H9 (cell line): Measurements from ENCODE around the gene LMO3. TPM values are rescaled to one million over a fixed set of nuclear protein-coding genes. Genes with fewer than 3 reads are reported as not detected.
A peak's percentile ranks its signal among the peaks of the same experiment; 100 is the strongest.

Experiments used
- DNase-seq: peaks from one replicate; pipeline ENCODE4 v3.0.0-alpha.2; 2017
- H2AFZ ChIP-seq: one replicate; pipeline ENCODE4 v1.6.1; 2013; ENCODE audit warnings: mild to moderate bottlenecking, low read length, control low read depth, moderate library complexity
- H2AK5ac ChIP-seq: 2 replicates; pipeline ENCODE4 v1.6.1; 2013; ENCODE audit warnings: low read length, control low read depth, mixed read lengths; ENCODE audit not compliant: insufficient read length
- H2BK120ac ChIP-seq: one replicate; pipeline ENCODE4 v1.6.1; 2013; ENCODE audit warnings: low read depth, mild to moderate bottlenecking, low read length, control low read depth, inconsistent platforms; ENCODE audit not compliant: poor library complexity, severe bottlenecking
- H2BK12ac ChIP-seq: 2 replicates; pipeline ENCODE4 v1.6.1; 2013; ENCODE audit warnings: low read length, control low read depth, mixed read lengths, low read depth; ENCODE audit not compliant: insufficient read length
- H2BK15ac ChIP-seq: 2 replicates; pipeline ENCODE4 v1.6.1; 2013; ENCODE audit warnings: low read depth, low read length, control low read depth
- H2BK20ac ChIP-seq: one replicate; pipeline ENCODE4 v1.6.1; 2013; ENCODE audit warnings: low read depth, mild to moderate bottlenecking, low read length, control low read depth, inconsistent platforms; ENCODE audit not compliant: poor library complexity, severe bottlenecking
- H2BK5ac ChIP-seq: 2 replicates; pipeline ENCODE4 v1.6.1; 2013; ENCODE audit warnings: low read length, control low read depth, mixed read lengths; ENCODE audit not compliant: insufficient read length
- H3K14ac ChIP-seq: 2 replicates; pipeline ENCODE4 v1.6.1; 2013; ENCODE audit warnings: low read length, control low read depth; ENCODE audit not compliant: insufficient read depth
- H3K18ac ChIP-seq: 2 replicates; pipeline ENCODE4 v1.6.1; 2013; ENCODE audit warnings: low read depth, mild to moderate bottlenecking, mixed read lengths, low read length, control low read depth; ENCODE audit not compliant: insufficient read length
- H3K23ac ChIP-seq: 2 replicates; pipeline ENCODE4 v1.6.1; 2013; ENCODE audit warnings: low read length, control low read depth, mixed read lengths, low read depth; ENCODE audit not compliant: insufficient read length
- H3K23me2 ChIP-seq: 2 replicates; pipeline ENCODE4 v1.6.1; 2013; ENCODE audit warnings: low read depth, mild to moderate bottlenecking, mixed read lengths, low read length, control low read depth; ENCODE audit not compliant: insufficient read length, poor library complexity, severe bottlenecking
- H3K27ac ChIP-seq: 2 replicates; pipeline ENCODE4 v1.5.1; 2013; ENCODE audit warnings: low read length, control low read depth, mixed read lengths, low read depth; ENCODE audit not compliant: insufficient read length
- H3K27me3 ChIP-seq: 2 replicates; pipeline ENCODE4 v1.6.1; 2013; ENCODE audit warnings: low read length, control low read depth, inconsistent platforms; ENCODE audit not compliant: insufficient read depth
- H3K4ac ChIP-seq: 2 replicates; pipeline ENCODE4 v1.6.1; 2013; ENCODE audit warnings: low read depth, mild to moderate bottlenecking, control low read depth, inconsistent platforms, low read length, moderate library complexity
- H3K4me1 ChIP-seq: 2 replicates; pipeline ENCODE4 v1.6.1; 2013; ENCODE audit warnings: low read length, control low read depth, inconsistent platforms; ENCODE audit not compliant: insufficient read depth
- H3K4me2 ChIP-seq: 2 replicates; pipeline ENCODE4 v1.6.1; 2013; ENCODE audit warnings: low read length, control low read depth, mixed read lengths; ENCODE audit not compliant: insufficient read length, insufficient read depth
- H3K56ac ChIP-seq: 2 replicates; pipeline ENCODE4 v1.6.1; 2013; ENCODE audit warnings: low read depth, mild to moderate bottlenecking, mixed read lengths, low read length, control low read depth; ENCODE audit not compliant: insufficient read length
- H3K79me1 ChIP-seq: 2 replicates; pipeline ENCODE4 v1.6.1; 2013; ENCODE audit warnings: low read depth, mild to moderate bottlenecking, moderate library complexity, low read length, control low read depth, inconsistent platforms; ENCODE audit not compliant: insufficient read depth, poor library complexity, severe bottlenecking
- H3K79me2 ChIP-seq: 2 replicates; pipeline ENCODE4 v1.6.1; 2013; ENCODE audit warnings: low read length, control low read depth, inconsistent platforms; ENCODE audit not compliant: insufficient read depth
- H3K9ac ChIP-seq: 2 replicates; pipeline ENCODE4 v1.6.1; 2013; ENCODE audit warnings: low read length, control low read depth, mixed read lengths; ENCODE audit not compliant: insufficient read length; ENCODE audit errors: extremely low read depth
- H3K9me3 ChIP-seq: one replicate; pipeline ENCODE4 v1.6.1; 2013; ENCODE audit warnings: low read depth, low read length, inconsistent platforms; ENCODE audit not compliant: control insufficient read depth
- H3T11ph ChIP-seq: one replicate; pipeline ENCODE4 v1.6.1; 2013; ENCODE audit warnings: mild to moderate bottlenecking, low read length, control low read depth, inconsistent platforms
- H4K20me1 ChIP-seq: one replicate; pipeline ENCODE4 v1.6.1; 2013; ENCODE audit not compliant: control insufficient read depth, insufficient read length, insufficient read depth
- H4K5ac ChIP-seq: 2 replicates; pipeline ENCODE4 v1.6.1; 2013; ENCODE audit warnings: low read depth, mild to moderate bottlenecking, mixed read lengths, low read length, control low read depth; ENCODE audit not compliant: insufficient read length
- H4K8ac ChIP-seq: replicated peaks from 2 replicates; pipeline ENCODE4 v1.6.1; 2013; ENCODE audit warnings: low read length, control low read depth, mixed read lengths, low read depth; ENCODE audit not compliant: insufficient read length
- H4K91ac ChIP-seq: 2 replicates; pipeline ENCODE4 v1.6.1; 2013; ENCODE audit warnings: low read depth, mild to moderate bottlenecking, moderate library complexity, mixed read lengths, low read length, control low read depth; ENCODE audit not compliant: insufficient read length
- H3K27ac Mint-ChIP-seq, 3 experiments: 2 replicates in 2 of 3; 3 replicates in 1 of 3; pipeline ENCODE4 v1.8.0; 2020 to 2021; ENCODE audit warnings: mixed read lengths in 3 of 3, mild to moderate bottlenecking in 1 of 3, moderate library complexity in 1 of 3
- H3K27me3 Mint-ChIP-seq: 2 replicates; pipeline ENCODE4 v1.8.0; 2021; ENCODE audit warnings: low read depth, mild to moderate bottlenecking, moderate library complexity, mixed read lengths
- H3K36me3 Mint-ChIP-seq, 3 experiments: 2 replicates in 2 of 3; 3 replicates in 1 of 3; pipeline ENCODE4 v1.8.0; 2020 to 2021; ENCODE audit warnings: low read depth in 3 of 3, mixed read lengths in 3 of 3; ENCODE audit not compliant: insufficient read depth in 1 of 3
- H3K4me1 Mint-ChIP-seq, 2 experiments: 2 replicates each; pipeline ENCODE4 v1.8.0; 2020; ENCODE audit warnings: mixed read lengths in 2 of 2
- H3K4me3 Mint-ChIP-seq, 2 experiments: 2 replicates in 1 of 2; 3 replicates in 1 of 2; pipeline ENCODE4 v1.8.0; 2020 to 2021; ENCODE audit warnings: mild to moderate bottlenecking in 2 of 2, mixed read lengths in 2 of 2, moderate library complexity in 1 of 2
- H3K9me3 Mint-ChIP-seq, 2 experiments: 2 replicates in 1 of 2; 3 replicates in 1 of 2; pipeline ENCODE4 v1.8.0; 2020; ENCODE audit warnings: mild to moderate bottlenecking in 2 of 2, mixed read lengths in 2 of 2, moderate library complexity in 1 of 2
- CTCF ChIP-seq: fragments of 200-600 bp; sonication (generic); conservative IDR thresholded peaks from 3 replicates; pipeline ENCODE4 v1.8.0; 2021; ENCODE audit warnings: antibody characterized with exemption, mild to moderate bottlenecking
- WGBS: extraction: QIAGEN DNeasy Blood & Tissue Kit; methylation state at CpG from one replicate; pipeline ENCODE4 v1.1.7; 2013; ENCODE audit warnings: missing lambda C conversion rate, low lambda C conversion rate, mixed read lengths; ENCODE audit not compliant: insufficient read length; ENCODE audit errors: extremely low coverage; 5-methylcytosine and 5-hydroxymethylcytosine counted together
- total RNA-seq: library from RNA; stranded (reverse); gene quantifications from 2 replicates; pipeline ENCODE4 v1.2.1, GENCODE V29; 2021

Gene LMO3
- total RNA-seq, 1 experiment from 2014 or later = not detected

GRCh38 chr12:16611146-16611545 is 5.2 kb upstream of the LMO3 start:
- Histone ChIP-seq H3T11ph (no peak overlapping the region), H3K4me1 (peaks cover 5% of the 10 kb centered on the region; the same call in 1 of the 2 replicates), H3K79me1 (no peaks in the 10 kb centered on the region), H3K27me3 (peaks cover 4% of the 10 kb centered on the region; the same call in 1 of the 2 replicates), H3K23me2 (peaks cover 10% of the 10 kb centered on the region), H3K79me2 (no peaks in the 10 kb centered on the region), H4K8ac (no peak overlapping the region), H2AK5ac (no peak overlapping the region), H3K18ac (no peak overlapping the region), H3K4me2 (peak overlapping the region; percentile 79), H2BK12ac (no peak overlapping the region), H2BK120ac (no peak overlapping the region), H4K20me1 (no peaks in the 10 kb centered on the region), H2BK5ac (no peak overlapping the region), H2AFZ (no peak overlapping the region), H4K5ac (no peak overlapping the region), H3K4ac (no peak overlapping the region), H3K14ac (no peak overlapping the region), H3K56ac (no peak overlapping the region), H3K23ac (no peak overlapping the region), H2BK20ac (no peak overlapping the region), H3K9ac (no peak overlapping the region), H2BK15ac (no peak overlapping the region), H3K27ac (no peak overlapping the region), H3K9me3 (no peaks in the 10 kb centered on the region), H4K91ac (no peak overlapping the region)
- Mint-ChIP-seq H3K4me3 (peak overlapping the region in 1 of 2 experiments; percentile 72; a peak in 4 of 5 replicates), H3K9me3 (no peaks in the 10 kb centered on the region; a peak in 1 of 5 replicates), H3K27ac (peak overlapping the region in 1 of 3 experiments; percentile 60; a peak in 1 of 7 replicates), H3K4me1 (peaks cover 44 to 58% of the 10 kb centered on the region in 2 experiments), H3K27me3 (peaks cover 51% of the 10 kb centered on the region), H3K36me3 (no peaks in the 10 kb centered on the region)
- DNase-seq = no peak
- TF ChIP-seq CTCF = no peak
- WGBS = no CpG with 5 or more reads among the region's 2 CpGs
